H9 (cell line): ENCODE results near the gene YPEL1. TPM values are rescaled to one million over a fixed set of nuclear protein-coding genes. Genes with fewer than 3 reads are reported as not detected.

Experiments used
- DNase-seq: peaks from one replicate; pipeline ENCODE4 v3.0.0-alpha.2; 2017
- H2AFZ ChIP-seq: one replicate; pipeline ENCODE4 v1.6.1; 2013; ENCODE audit warnings: mild to moderate bottlenecking, low read length, control low read depth, moderate library complexity
- H2AK5ac ChIP-seq: 2 replicates; pipeline ENCODE4 v1.6.1; 2013; ENCODE audit warnings: low read length, control low read depth, mixed read lengths; ENCODE audit not compliant: insufficient read length
- H2BK120ac ChIP-seq: one replicate; pipeline ENCODE4 v1.6.1; 2013; ENCODE audit warnings: low read depth, mild to moderate bottlenecking, low read length, control low read depth, inconsistent platforms; ENCODE audit not compliant: poor library complexity, severe bottlenecking
- H2BK12ac ChIP-seq: 2 replicates; pipeline ENCODE4 v1.6.1; 2013; ENCODE audit warnings: low read length, control low read depth, mixed read lengths, low read depth; ENCODE audit not compliant: insufficient read length
- H2BK15ac ChIP-seq: 2 replicates; pipeline ENCODE4 v1.6.1; 2013; ENCODE audit warnings: low read depth, low read length, control low read depth
- H2BK20ac ChIP-seq: one replicate; pipeline ENCODE4 v1.6.1; 2013; ENCODE audit warnings: low read depth, mild to moderate bottlenecking, low read length, control low read depth, inconsistent platforms; ENCODE audit not compliant: poor library complexity, severe bottlenecking
- H2BK5ac ChIP-seq: 2 replicates; pipeline ENCODE4 v1.6.1; 2013; ENCODE audit warnings: low read length, control low read depth, mixed read lengths; ENCODE audit not compliant: insufficient read length
- H3K14ac ChIP-seq: 2 replicates; pipeline ENCODE4 v1.6.1; 2013; ENCODE audit warnings: low read length, control low read depth; ENCODE audit not compliant: insufficient read depth
- H3K18ac ChIP-seq: 2 replicates; pipeline ENCODE4 v1.6.1; 2013; ENCODE audit warnings: low read depth, mild to moderate bottlenecking, mixed read lengths, low read length, control low read depth; ENCODE audit not compliant: insufficient read length
- H3K23ac ChIP-seq: 2 replicates; pipeline ENCODE4 v1.6.1; 2013; ENCODE audit warnings: low read length, control low read depth, mixed read lengths, low read depth; ENCODE audit not compliant: insufficient read length
- H3K23me2 ChIP-seq: 2 replicates; pipeline ENCODE4 v1.6.1; 2013; ENCODE audit warnings: low read depth, mild to moderate bottlenecking, mixed read lengths, low read length, control low read depth; ENCODE audit not compliant: insufficient read length, poor library complexity, severe bottlenecking
- H3K27ac ChIP-seq: 2 replicates; pipeline ENCODE4 v1.5.1; 2013; ENCODE audit warnings: low read length, control low read depth, mixed read lengths, low read depth; ENCODE audit not compliant: insufficient read length
- H3K27me3 ChIP-seq: 2 replicates; pipeline ENCODE4 v1.6.1; 2013; ENCODE audit warnings: low read length, control low read depth, inconsistent platforms; ENCODE audit not compliant: insufficient read depth
- H3K4ac ChIP-seq: 2 replicates; pipeline ENCODE4 v1.6.1; 2013; ENCODE audit warnings: low read depth, mild to moderate bottlenecking, control low read depth, inconsistent platforms, low read length, moderate library complexity
- H3K4me1 ChIP-seq: 2 replicates; pipeline ENCODE4 v1.6.1; 2013; ENCODE audit warnings: low read length, control low read depth, inconsistent platforms; ENCODE audit not compliant: insufficient read depth
- H3K4me2 ChIP-seq: 2 replicates; pipeline ENCODE4 v1.6.1; 2013; ENCODE audit warnings: low read length, control low read depth, mixed read lengths; ENCODE audit not compliant: insufficient read length, insufficient read depth
- H3K56ac ChIP-seq: 2 replicates; pipeline ENCODE4 v1.6.1; 2013; ENCODE audit warnings: low read depth, mild to moderate bottlenecking, mixed read lengths, low read length, control low read depth; ENCODE audit not compliant: insufficient read length
- H3K79me1 ChIP-seq: 2 replicates; pipeline ENCODE4 v1.6.1; 2013; ENCODE audit warnings: low read depth, mild to moderate bottlenecking, moderate library complexity, low read length, control low read depth, inconsistent platforms; ENCODE audit not compliant: insufficient read depth, poor library complexity, severe bottlenecking
- H3K79me2 ChIP-seq: 2 replicates; pipeline ENCODE4 v1.6.1; 2013; ENCODE audit warnings: low read length, control low read depth, inconsistent platforms; ENCODE audit not compliant: insufficient read depth
- H3K9ac ChIP-seq: 2 replicates; pipeline ENCODE4 v1.6.1; 2013; ENCODE audit warnings: low read length, control low read depth, mixed read lengths; ENCODE audit not compliant: insufficient read length; ENCODE audit errors: extremely low read depth
- H3K9me3 ChIP-seq: one replicate; pipeline ENCODE4 v1.6.1; 2013; ENCODE audit warnings: low read depth, low read length, inconsistent platforms; ENCODE audit not compliant: control insufficient read depth
- H3T11ph ChIP-seq: one replicate; pipeline ENCODE4 v1.6.1; 2013; ENCODE audit warnings: mild to moderate bottlenecking, low read length, control low read depth, inconsistent platforms
- H4K20me1 ChIP-seq: one replicate; pipeline ENCODE4 v1.6.1; 2013; ENCODE audit not compliant: control insufficient read depth, insufficient read length, insufficient read depth
- H4K5ac ChIP-seq: 2 replicates; pipeline ENCODE4 v1.6.1; 2013; ENCODE audit warnings: low read depth, mild to moderate bottlenecking, mixed read lengths, low read length, control low read depth; ENCODE audit not compliant: insufficient read length
- H4K8ac ChIP-seq: replicated peaks from 2 replicates; pipeline ENCODE4 v1.6.1; 2013; ENCODE audit warnings: low read length, control low read depth, mixed read lengths, low read depth; ENCODE audit not compliant: insufficient read length
- H4K91ac ChIP-seq: 2 replicates; pipeline ENCODE4 v1.6.1; 2013; ENCODE audit warnings: low read depth, mild to moderate bottlenecking, moderate library complexity, mixed read lengths, low read length, control low read depth; ENCODE audit not compliant: insufficient read length
- H3K27ac Mint-ChIP-seq, 3 experiments: 2 replicates in 2 of 3; 3 replicates in 1 of 3; pipeline ENCODE4 v1.8.0; 2020 to 2021; ENCODE audit warnings: mixed read lengths in 3 of 3, mild to moderate bottlenecking in 1 of 3, moderate library complexity in 1 of 3
- H3K27me3 Mint-ChIP-seq: 2 replicates; pipeline ENCODE4 v1.8.0; 2021; ENCODE audit warnings: low read depth, mild to moderate bottlenecking, moderate library complexity, mixed read lengths
- H3K36me3 Mint-ChIP-seq, 3 experiments: 2 replicates in 2 of 3; 3 replicates in 1 of 3; pipeline ENCODE4 v1.8.0; 2020 to 2021; ENCODE audit warnings: low read depth in 3 of 3, mixed read lengths in 3 of 3; ENCODE audit not compliant: insufficient read depth in 1 of 3
- H3K4me1 Mint-ChIP-seq, 2 experiments: 2 replicates each; pipeline ENCODE4 v1.8.0; 2020; ENCODE audit warnings: mixed read lengths in 2 of 2
- H3K4me3 Mint-ChIP-seq, 2 experiments: 2 replicates in 1 of 2; 3 replicates in 1 of 2; pipeline ENCODE4 v1.8.0; 2020 to 2021; ENCODE audit warnings: mild to moderate bottlenecking in 2 of 2, mixed read lengths in 2 of 2, moderate library complexity in 1 of 2
- H3K9me3 Mint-ChIP-seq, 2 experiments: 2 replicates in 1 of 2; 3 replicates in 1 of 2; pipeline ENCODE4 v1.8.0; 2020; ENCODE audit warnings: mild to moderate bottlenecking in 2 of 2, mixed read lengths in 2 of 2, moderate library complexity in 1 of 2
- WGBS: extraction: QIAGEN DNeasy Blood & Tissue Kit; methylation state at CpG from one replicate; pipeline ENCODE4 v1.1.7; 2013; ENCODE audit warnings: missing lambda C conversion rate, low lambda C conversion rate, mixed read lengths; ENCODE audit not compliant: insufficient read length; ENCODE audit errors: extremely low coverage; 5-methylcytosine and 5-hydroxymethylcytosine counted together
- total RNA-seq: library from RNA; stranded (reverse); gene quantifications from 2 replicates; pipeline ENCODE4 v1.2.1, GENCODE V29; 2021
- TF ChIP-seq, protein P1 (sequence below): fragments of 200-600 bp; sonication (generic); conservative IDR thresholded peaks from 3 replicates; pipeline ENCODE4 v1.8.0; 2021; ENCODE audit warnings: antibody characterized with exemption, mild to moderate bottlenecking

Gene YPEL1
- total RNA-seq, 1 experiment from 2014 or later = 5.4 TPM

DNA sequence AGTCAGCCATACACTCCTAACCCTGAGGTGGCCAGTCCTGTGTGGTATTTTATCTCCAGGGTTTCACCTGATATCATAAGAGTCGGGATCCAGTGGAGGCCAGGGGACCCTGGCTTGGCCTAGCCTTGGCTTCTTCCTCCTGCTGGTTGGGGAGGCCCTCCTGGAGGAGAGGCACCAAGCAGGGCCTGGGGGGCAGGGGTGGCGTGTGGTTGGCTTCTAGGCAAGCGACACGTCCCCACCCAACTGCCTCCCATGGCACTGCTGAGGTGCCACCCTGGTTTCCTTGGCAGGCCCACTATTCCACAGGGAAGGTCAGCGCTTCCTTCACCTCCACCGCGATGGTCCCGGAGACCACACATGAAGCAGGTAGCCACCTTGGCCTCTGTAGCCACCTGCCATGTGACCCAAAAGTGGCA is 49.4 kb downstream of the YPEL1 start:
- H3K9ac ChIP-seq = no peak overlapping the region
- no peaks in the 10 kb centered on the region for H3K79me1 ChIP-seq
- H3K79me2 ChIP-seq = no peaks in the 10 kb centered on the region
- Mint-ChIP-seq H3K4me3 (no peak overlapping the region), H3K27ac (no peak overlapping the region), H3K27me3 (no peaks in the 10 kb centered on the region), H3K36me3 (peaks cover 13 to 30% (median 28%) of the 10 kb centered on the region in 3 experiments), H3K9me3 (no peaks in the 10 kb centered on the region), H3K4me1 (no peaks in the 10 kb centered on the region)
- H4K5ac ChIP-seq = no peak overlapping the region
- H3K18ac ChIP-seq = no peak overlapping the region
- no peak overlapping the region for H2BK15ac ChIP-seq
- no peaks in the 10 kb centered on the region for H3K4me1 ChIP-seq
- H3K27me3 ChIP-seq = no peaks in the 10 kb centered on the region
- H3K9me3 ChIP-seq = no peaks in the 10 kb centered on the region
- H4K20me1 ChIP-seq = no peaks in the 10 kb centered on the region
- WGBS = no CpG with 5 or more reads among the region's 8 CpGs
- no peak overlapping the region for H3K4ac ChIP-seq
- H3K4me2 ChIP-seq = no peak overlapping the region
- H2BK5ac ChIP-seq = no peak overlapping the region
- H4K91ac ChIP-seq = no peak overlapping the region
- no peak overlapping the region for H2BK120ac ChIP-seq
- H2AK5ac ChIP-seq = no peak overlapping the region
- H2AFZ ChIP-seq = no peak overlapping the region
- H3K23ac ChIP-seq = no peak overlapping the region
- H3T11ph ChIP-seq = no peak overlapping the region
- H2BK20ac ChIP-seq = no peak overlapping the region
- H3K56ac ChIP-seq = no peak overlapping the region
- H3K27ac ChIP-seq = no peak overlapping the region
- H3K14ac ChIP-seq = no peak overlapping the region
- TF ChIP-seq, protein P1, sequence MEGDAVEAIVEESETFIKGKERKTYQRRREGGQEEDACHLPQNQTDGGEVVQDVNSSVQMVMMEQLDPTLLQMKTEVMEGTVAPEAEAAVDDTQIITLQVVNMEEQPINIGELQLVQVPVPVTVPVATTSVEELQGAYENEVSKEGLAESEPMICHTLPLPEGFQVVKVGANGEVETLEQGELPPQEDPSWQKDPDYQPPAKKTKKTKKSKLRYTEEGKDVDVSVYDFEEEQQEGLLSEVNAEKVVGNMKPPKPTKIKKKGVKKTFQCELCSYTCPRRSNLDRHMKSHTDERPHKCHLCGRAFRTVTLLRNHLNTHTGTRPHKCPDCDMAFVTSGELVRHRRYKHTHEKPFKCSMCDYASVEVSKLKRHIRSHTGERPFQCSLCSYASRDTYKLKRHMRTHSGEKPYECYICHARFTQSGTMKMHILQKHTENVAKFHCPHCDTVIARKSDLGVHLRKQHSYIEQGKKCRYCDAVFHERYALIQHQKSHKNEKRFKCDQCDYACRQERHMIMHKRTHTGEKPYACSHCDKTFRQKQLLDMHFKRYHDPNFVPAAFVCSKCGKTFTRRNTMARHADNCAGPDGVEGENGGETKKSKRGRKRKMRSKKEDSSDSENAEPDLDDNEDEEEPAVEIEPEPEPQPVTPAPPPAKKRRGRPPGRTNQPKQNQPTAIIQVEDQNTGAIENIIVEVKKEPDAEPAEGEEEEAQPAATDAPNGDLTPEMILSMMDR = no peak
- H4K8ac ChIP-seq = no peak overlapping the region
- H2BK12ac ChIP-seq = no peak overlapping the region
- no peaks in the 10 kb centered on the region for H3K23me2 ChIP-seq
- DNase-seq = no peak
